GM18907 (cell line): ENCODE measurements around the gene TAS2R3.
A peak's percentile ranks its signal among the peaks of the same experiment; 100 is the strongest.
"Not testable (repeated sequence)": the region's sequence is repeated elsewhere in the genome, so short reads cannot be mapped to it uniquely, and the experiment has no call there.

Experiments used
- ATAC-seq: cut with Tn5 transposase; IDR thresholded peaks from one replicate; pipeline ENCODE4 v1.9.1; 2021; ENCODE audit warnings: mild to moderate bottlenecking, moderate library complexity; ENCODE audit not compliant: unreplicated experiment

TAS2R3 gene, protein sequence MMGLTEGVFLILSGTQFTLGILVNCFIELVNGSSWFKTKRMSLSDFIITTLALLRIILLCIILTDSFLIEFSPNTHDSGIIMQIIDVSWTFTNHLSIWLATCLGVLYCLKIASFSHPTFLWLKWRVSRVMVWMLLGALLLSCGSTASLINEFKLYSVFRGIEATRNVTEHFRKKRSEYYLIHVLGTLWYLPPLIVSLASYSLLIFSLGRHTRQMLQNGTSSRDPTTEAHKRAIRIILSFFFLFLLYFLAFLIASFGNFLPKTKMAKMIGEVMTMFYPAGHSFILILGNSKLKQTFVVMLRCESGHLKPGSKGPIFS

DNA sequence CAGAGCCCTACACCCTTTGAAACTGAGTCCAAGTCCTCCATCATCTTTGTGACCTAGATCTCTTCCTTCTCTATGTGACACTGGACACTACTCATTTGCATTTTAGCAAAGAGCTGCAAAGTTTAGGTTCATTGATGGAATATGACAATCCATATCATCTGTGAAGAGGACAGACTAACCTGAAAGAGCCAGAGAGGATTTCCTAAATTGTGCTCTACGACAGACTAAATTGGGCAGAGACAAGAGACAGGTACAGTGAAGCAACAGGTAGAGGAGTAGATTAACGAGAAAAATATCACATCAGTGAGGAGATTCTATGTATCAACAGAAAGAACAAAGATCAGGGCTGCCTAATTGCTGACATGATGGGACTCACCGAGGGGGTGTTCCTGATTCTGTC, at the start of gene TAS2R3:
TSS of gene TAS2R3 (plus strand) at position 301 of the 400 bp plus-strand sequence. CDS start at position 363, 62 bp downstream.
- no peak for ATAC-seq

DNA sequence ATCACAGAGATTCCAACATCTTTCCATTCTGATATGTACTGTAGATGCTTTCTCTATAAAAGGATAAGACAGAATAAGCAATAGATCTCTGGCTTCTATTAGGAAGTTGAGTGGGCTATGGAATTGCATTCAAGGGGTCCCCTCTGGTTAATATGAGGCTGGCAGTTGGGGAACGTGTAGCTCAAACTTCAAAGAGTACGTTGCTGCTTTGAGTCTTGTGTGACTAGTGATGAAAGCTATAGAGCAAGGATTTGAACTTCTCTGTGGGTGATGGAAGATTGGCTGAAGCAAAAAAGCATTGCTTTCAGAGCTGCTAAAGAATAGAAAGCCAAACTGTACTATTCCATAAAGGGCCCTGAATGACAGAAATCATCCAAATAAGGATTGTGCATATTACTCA, 49.3 kb upstream of the TAS2R3 start:
- no peak for ATAC-seq

DNA sequence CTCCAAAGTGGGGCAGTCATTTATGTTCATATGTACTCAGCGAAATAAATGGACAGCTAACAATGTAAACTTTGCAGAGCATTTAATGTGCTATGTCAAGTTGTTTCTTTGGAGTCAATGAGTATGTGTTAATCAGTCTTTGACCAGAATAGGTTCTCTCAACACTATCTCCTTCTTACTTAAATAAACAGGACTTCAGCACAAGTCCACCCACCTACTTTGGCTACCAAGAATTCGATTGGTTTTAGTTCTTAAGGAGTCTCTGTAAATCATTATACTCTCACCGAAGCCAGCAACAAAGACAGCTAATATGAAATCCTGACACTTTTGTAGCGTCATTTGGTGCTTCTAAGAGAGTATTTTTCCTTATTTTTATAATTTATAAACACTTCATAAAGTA, 48.9 kb upstream of the TAS2R3 start:
- no peak for ATAC-seq

DNA sequence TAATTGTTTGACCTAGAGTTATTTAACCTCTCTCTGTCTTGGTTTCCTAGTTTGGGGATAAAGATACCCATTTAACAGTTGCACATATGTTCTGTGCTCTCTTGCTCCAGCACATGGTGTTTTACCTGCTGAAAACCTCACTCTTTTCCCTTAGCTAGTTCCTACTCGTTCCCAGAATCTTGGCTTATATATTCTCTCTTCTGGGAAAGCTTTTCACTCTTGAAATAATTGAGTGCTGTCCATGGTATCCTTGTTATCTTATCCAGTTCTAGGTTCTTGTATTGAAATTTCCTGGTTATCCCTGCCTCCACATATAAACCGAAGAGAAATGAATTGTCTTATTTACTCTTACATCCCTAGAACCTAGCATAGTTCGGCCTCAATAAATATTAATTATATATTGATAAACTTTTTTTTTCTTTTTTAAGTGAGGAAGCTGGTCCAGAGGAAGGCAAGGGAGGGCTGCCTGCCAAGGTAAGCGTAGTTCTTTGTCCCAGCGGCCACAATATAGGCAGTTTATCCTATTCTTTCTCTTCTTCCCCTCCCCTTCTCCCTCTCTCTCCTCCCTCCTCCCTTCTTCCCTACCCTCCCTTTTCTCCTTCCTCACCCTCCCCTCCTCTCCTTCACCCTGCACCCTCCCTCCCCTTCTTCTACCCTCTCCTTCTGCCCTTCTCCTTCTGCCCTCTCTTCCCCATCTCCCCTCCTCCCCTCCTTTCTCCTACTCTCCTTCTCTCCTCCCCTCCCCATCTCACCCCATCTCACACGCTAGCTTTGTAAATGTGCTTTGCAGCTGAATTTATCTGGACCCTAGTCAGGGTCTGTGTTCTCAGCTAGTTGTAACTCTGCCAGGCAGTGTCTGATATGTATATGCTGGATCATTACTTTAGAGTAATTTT, 47.9 kb upstream of the TAS2R3 start:
- no peak for ATAC-seq

DNA sequence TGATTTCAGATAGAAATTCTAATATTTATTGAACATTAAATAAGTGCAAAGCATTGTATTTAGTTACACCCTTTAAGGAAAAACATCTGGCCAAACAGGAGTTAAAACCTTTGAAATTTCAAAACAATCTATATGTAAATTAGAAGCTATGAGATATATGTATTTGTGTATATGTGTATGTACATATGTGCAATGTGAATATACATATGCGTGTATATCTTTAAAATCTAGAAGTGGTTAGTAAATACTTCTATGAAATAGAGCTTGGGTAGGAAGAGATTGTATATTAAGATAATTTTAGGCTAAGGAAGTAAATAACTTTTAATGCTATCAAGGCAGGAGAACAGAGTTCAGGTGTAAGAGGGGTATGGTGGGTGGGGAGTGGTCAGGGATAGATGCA, 46.4 kb upstream of the TAS2R3 start:
- ATAC-seq, result no peak

DNA sequence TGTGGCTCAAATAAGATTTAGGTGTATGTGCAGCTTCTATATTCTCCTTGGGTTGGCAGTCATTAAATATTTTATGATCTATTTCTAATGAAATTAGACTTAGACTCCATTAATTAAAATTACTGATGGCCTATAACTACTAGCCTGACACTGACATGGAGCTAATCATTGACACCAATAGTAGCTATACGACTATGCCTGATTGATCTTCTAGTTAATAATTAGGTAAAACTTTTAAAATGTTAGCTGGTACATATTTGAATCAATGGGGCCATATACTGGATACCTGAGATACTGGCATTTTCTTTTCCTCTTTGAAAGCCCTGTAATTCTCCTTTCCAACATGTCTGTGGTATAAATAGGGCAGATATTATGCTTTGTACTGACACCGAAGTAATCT, 41.4 kb upstream of the TAS2R3 start:
- ATAC-seq, result peak; percentile 86

DNA sequence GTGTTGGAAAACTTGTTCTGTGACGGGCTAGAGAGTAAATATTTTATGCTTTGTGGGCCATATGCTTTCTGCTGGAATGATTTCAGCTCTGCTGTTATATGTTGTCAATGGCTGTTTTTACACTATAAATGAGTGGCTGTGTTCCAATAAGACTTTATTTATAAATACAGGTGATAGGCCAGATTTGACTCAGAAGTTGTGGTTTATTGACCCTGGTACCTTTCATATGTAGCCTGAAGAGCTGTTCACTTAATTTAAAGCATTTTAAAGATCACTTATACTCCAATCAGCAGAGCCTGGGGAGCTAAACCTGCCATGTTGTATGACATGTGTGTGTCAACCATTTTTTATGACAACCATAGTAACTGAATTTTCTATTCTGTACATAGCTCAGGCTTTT, 34.9 kb upstream of the TAS2R3 start:
- no peak for ATAC-seq

DNA sequence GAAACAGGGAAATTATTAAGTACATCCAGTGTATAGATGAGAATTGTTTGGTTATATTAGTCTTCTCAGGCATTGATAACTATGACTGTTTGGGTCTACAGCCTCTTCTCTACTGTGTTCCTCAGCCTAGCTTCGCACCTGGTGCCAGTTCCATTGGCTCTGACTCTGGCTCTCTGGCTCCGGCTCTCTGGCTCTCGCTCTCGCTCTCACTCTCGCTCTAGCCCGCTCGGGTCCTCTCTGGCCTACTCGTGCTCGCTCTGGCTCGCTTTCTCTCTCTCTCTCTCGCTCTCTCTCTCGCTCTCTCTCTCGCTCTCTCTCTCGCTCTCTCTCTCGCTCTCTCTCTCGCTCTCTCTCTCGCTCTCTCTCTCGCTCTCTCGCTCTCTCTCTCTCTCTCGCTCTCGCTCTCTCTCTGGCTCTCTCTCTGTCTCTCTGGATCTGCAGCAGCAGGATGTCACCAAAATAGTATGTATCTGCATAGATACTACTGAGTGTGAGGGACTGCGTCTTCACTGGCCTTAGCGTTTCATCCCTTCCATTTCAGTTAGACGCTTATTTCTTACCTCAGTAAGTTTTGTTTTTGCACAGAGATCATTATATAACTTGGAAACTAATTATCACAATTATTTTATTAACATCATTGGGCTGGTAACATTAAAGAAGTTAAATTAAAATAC, 32.3 kb upstream of the TAS2R3 start:
- ATAC-seq, result no peak

DNA sequence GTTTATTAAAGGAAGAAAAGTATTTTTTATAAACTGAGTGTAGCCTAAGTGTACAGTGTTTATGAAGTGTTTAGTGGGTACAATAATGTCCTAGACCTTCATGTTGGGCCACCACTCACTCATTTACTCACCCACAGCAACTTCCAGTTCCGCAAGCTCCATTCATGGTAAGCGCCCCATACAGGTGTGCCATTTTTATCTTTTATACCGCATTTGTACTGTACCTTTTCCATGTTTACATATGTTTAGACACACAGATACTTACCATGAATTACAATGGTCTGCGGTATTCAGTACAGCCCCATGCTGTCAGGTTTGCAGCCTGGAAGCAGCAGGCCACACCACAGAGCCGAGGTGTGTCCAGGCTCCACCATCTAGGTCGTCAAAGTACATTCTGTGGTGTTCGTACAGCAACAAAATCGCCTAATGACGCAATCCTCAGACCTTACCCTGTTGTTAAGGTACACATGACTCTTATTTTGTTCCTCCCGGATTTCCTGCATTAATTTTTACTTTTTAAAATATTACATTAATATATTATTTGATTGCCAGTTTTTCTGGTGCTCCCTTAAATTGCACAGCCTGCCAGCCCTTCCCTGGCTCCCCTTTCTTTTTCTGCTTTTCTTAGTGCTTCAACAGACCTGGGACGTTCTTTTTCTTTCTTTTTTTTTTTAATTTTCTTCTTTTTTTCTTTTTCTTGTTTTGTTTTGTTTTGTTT, 26.6 kb upstream of the TAS2R3 start:
- no peak for ATAC-seq

DNA sequence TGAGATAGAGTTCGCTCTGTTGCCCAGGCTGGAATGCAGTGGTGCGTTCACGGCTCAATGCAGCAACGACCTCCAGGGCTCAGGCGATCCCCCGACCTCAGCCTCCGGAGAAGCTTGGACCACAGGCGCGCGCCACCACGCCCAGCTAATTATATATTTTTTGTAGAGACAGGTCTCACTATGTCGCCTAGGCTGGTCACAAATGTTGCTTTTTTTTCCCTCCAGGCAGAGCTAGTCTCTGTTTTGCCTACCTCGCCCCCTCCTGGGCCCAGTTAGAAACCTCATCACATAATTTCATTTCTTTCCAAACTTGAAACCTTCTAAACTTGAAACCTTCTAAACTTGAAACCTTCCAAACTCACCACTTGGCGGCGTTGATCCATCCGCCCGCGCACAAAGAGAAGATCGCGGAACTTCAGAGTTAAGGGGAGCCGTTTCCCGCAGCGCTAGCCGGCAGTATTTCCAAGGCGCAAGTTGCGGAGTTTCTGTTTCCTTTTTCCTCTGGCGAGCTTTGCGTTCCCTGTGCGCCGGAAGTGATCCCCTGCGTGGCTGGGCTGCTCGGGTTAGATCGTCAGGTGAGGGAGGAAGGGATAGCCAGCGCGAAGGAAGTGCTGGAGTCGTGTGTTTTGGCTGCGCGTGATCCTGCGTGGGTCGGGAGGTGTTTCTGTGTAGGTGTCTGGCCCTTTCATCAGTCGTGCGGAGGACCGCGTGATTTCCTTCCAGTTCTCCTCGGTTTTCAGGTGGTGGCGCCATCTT, 25.9 kb upstream of the TAS2R3 start, which contains the start of gene SSBP1:
TSS of gene SSBP1 (plus strand) at position 523 of the 756 bp plus-strand sequence. CDS start 809 bp downstream, outside the sequence.
- peak; percentile 94 for ATAC-seq

DNA sequence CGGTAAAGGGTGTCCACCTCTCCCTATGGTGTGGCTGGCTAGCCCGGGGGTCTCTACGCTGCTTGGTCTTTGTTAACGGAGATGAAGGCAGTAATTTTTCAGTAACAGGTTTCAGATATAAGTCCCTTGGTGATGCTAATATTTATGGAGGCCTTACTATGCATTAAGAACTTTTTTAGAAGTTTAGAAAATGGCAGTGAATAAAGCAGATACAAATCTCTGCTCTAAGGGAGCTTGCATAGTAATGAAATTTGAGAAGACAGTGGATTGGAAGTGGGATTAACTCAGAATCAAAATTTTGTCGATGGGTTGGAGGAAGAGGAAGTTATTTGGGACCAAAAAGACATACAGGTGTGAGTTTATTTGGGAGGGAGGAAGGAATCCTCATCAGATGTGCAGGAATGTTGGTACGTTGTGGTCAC, 25.3 kb upstream of the TAS2R3 start:
- ATAC-seq, result no peak

DNA sequence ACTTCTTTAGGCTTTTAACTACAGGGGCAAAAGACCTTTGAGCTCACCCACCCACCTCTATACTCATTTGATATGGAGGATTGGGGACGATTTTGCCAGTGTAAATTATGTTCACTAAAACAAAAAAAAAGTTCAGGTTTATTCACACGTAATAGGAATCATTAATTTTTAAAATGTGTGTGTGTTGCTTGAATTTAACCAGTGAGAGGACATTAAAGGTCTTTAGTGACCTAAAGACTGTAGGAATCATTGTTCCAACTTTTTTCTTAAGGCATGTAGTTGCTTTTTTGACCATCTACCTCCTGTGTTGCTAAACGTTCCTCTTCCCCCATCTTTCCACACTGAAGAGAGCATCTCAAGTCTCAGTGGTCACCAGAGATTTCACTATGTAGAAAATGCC, 24.6 kb upstream of the TAS2R3 start:
- no peak for ATAC-seq

DNA sequence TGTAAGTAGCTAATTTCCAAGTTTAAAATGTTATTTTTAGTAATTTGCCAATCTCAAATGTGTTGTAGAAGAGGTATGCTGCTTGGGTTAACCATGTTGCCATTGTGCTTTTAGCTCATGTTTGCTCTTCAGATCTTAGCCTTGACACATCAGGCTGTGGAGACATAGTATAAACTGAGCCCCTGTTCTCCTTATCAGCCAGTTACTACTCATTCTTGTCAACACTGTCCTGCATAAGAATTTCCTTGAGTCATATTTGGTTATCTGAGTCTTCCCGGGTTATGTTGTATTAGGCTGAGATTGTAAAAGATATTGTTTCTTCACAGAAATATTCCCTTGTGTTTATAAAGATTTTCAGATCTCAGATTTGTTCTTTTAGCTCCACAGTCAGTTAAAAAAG, 21.7 kb upstream of the TAS2R3 start:
- ATAC-seq, result no peak

DNA sequence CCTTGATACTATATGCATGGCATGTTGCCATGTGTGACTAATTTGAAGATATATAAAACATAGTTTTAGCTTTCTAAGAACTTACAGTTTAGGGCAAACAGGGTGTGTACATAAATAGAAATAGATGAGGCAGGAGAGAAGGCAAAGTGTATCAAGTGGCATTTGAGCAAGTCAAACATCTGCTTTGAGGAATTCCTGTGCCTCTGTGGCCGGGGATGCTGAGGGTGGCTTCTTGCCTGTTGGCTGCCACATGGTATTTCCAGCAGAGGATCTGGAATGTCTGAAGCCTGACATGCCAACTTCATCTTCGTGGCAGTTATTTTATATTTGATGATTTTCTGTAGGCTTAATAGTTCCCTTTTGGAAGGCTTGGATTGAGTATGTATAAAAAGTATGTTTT, 19.8 kb upstream of the TAS2R3 start:
- no peak for ATAC-seq

DNA sequence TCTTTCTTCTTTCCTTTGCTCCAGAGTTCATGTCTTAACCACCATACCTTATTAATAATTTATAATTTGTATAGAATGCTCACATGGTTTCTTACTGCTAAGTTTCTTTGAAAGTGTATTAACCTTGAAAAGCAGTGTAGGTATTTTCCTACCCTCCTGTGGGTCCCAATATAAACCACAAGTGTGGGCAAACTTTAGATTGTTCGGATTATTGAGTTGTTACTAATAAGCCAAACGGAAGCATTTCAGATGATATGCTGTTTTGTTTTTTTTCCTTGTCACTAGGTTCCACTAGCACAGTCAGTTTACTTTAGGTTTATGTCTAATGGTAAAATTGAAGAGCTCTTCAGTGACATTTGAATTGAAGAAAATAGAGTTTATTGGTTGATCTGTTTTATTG, 15.5 kb upstream of the TAS2R3 start:
- ATAC-seq, result no peak

DNA sequence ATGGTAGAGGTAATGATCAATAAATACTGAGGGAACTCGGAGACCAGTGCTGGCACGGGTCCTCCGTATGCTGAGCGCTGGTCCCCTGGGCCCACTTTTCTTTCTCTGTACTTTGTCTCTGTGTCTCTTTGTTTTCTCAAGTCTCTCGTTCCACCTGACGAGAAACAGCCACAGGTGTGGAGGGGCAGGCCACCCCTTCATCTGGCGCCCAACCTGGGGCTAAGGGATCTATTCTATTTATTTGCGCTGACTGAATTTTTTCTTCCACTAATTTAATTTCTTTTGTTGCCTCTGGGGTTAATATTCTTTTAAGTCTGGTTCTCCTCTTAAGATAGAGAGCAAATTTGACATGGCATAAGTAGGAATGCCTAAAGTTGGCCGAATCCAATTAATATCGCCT, 12.0 kb upstream of the TAS2R3 start:
- ATAC-seq, result not testable (repeated sequence)

DNA sequence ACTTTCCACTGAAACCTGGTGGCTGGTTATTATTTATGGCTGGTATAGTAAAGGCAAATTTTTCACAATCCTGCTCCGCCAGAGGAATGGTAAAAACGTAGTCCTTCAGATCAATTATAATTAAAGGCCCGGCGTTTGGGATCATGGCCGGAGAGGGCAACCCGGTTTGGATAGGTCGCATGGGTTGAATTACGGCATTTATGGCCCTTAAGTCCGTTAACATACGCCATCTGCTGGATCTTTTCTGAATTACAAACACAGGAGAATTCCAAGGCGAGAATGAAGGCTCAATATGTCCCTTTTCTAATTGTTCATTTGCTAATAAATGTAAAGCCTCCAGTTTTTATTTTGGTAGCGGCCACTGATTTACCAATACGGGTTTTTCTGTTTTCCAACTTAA, 11.3 kb upstream of the TAS2R3 start:
- no peak for ATAC-seq

DNA sequence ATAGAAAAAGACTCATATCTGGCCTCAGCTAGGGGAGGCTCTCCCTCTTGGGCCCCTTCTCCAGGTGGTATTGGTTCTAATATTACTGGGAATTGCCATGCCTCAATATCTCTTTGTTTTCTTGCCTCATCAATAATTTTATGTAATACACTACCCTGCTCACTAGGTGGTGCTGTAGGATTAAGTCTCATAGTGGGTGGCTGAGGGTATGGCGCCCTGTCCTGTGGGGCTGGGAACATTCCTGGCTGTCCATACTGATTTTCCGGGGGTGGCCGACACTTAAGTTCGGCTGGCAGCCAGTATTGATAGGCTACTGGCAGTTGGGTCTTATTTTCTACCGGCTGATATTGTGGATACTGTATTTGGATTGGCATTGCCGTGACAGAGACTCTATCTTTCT, 9.0 kb upstream of the TAS2R3 start:
- no peak for ATAC-seq

DNA sequence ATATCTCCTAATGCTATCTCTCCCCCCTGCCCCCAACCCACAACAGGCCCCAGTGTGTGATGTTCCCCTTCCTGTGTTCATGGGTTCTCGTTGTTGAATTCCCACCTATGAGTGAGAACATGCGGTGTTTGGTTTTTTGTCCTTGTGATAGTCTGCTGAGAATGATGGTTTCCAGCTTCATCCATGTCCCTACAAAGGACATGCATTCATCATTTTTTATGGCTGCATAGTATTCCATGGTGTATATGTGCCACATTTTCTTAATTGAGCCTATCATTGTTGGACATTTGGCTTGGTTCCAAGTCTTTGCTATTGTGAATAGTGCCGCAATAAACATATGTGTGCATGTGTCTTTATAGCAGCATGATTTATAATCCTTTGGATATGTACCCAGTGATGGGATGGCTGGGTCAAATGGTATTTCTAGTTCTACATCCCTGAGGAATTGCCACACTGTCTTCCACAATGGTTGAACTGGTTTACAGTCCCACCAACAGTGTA, 6.2 kb downstream of the TAS2R3 start:
- ATAC-seq, result not testable (repeated sequence)

DNA sequence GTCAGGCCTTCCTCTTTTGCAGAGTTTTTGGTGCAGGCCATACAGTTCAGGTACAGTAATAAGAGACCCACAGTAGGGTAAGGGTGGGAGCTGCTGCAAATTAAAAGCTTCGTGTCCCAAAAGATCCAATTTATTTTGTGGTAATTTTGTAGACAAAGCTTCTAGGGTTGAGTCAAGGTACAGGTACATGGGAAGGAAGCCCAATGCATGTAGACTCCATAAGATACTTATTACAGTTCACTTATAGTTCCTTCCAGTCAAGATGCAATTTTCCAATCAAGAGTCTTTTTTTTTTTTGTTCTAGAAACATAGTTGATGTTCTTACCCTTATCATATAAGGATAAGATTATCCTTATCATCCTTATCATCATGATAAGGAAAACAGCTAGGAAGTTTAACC, 12.5 kb downstream of the TAS2R3 start, which contains the start of gene TAS2R4:
TSS of gene TAS2R4 (plus strand) at position 301 of the 400 bp plus-strand sequence. CDS start 1,815 bp downstream, outside the sequence.
- no peak for ATAC-seq
